HCT116 (cell line): Measurements from ENCODE around the gene NDUFC1. TPM values are rescaled to one million over a fixed set of nuclear protein-coding genes. Genes with fewer than 3 reads are reported as not detected.

Source experiments
- ATAC-seq: fragments of 200-7000 bp; cut with Tn5 transposase; 2 replicates; pipeline ENCODE4 v1.9.1; 2020; ENCODE audit warnings: mild to moderate bottlenecking, moderate library complexity
- BruUV-seq: library from RNA; stranded (reverse); fragments of 400-500 nt; replicated peaks from 2 replicates; lab custom pipeline; 2021; lab: Mats Ljungman, UMichigan
- CTCF ChIA-PET: fragments of 300-600 bp; sonication (Branson Sonifier 250); formaldehyde crosslinking; loops from one replicate; lab custom pipeline; 2021; ENCODE audit warnings: antibody characterized with exemption; lab: Charles Lee
- POLR2A ChIA-PET: fragments of 300-600, 350-600 bp; sonication (Branson Sonifier 250); formaldehyde crosslinking; loops from one replicate; lab custom pipeline; 2021; ENCODE audit warnings: antibody characterized with exemption; lab: Charles Lee
- RAD21 ChIA-PET, 2 experiments: fragments of 300-600 bp; sonication (Branson Sonifier 250); formaldehyde crosslinking; loops; one replicate each; lab custom pipeline; 2023; ENCODE audit warnings: low total read pairs in 2 of 2; ENCODE audit not compliant: uncharacterized antibody in 2 of 2, unreplicated experiment in 2 of 2, low non-redundant PET in 1 of 2; lab: Charles Lee
- DNase-seq: peaks from one replicate; pipeline ENCODE4 v3.0.0-alpha.2; 2010; ENCODE audit warnings: low read depth, low spot score
- H2AFZ ChIP-seq: fragments of 200-600 bp; shearing (Covaris generic), sonication (generic); 2 replicates; pipeline ENCODE4 v1.6.1; 2017; ENCODE audit warnings: low read depth, mixed run types, mixed read lengths, antibody characterized with exemption, low read length; ENCODE audit not compliant: poor library complexity, severe bottlenecking
- H3K27ac ChIP-seq: 2 replicates; pipeline ENCODE4 v1.5.1; 2012; ENCODE audit warnings: low read depth, low read length
- H3K27me3 ChIP-seq: fragments of 200-600 bp; sonication (generic); 2 replicates; pipeline ENCODE4 v1.6.1; 2016; ENCODE audit warnings: mixed run types, low read length, mixed read lengths; ENCODE audit not compliant: insufficient read depth
- H3K36me3 ChIP-seq, 2 experiments: fragments of 200-500 bp in 1 of 2; fragments of 200-600 bp in 1 of 2; sonication (Bioruptor generic) in 1 of 2; sonication (generic) in 1 of 2; 2 replicates each; pipeline versions ENCODE4 v1.5.1 to v1.6.1; 2014 to 2016; ENCODE audit warnings: low read length in 2 of 2, inconsistent platforms in 1 of 2, mixed read lengths in 1 of 2, mixed run types in 1 of 2; ENCODE audit not compliant: insufficient read depth in 2 of 2, control insufficient read depth in 1 of 2
- H3K4me1 ChIP-seq, 2 experiments: fragments of 200-600 bp in 1 of 2; sonication (generic) in 1 of 2; 2 replicates each; pipeline versions ENCODE4 v1.5.1 to v1.6.1; 2012 to 2017; ENCODE audit warnings: low read length in 2 of 2, inconsistent platforms in 1 of 2, mild to moderate bottlenecking in 1 of 2, mixed read lengths in 1 of 2, mixed run types in 1 of 2, moderate library complexity in 1 of 2; ENCODE audit not compliant: insufficient read depth in 2 of 2, control insufficient read depth in 1 of 2
- H3K4me2 ChIP-seq: fragments of 200-600 bp; sonication (generic); 2 replicates; pipeline ENCODE4 v1.6.1; 2017; ENCODE audit warnings: mixed run types, low read length, mixed read lengths
- H3K4me3 ChIP-seq, 2 experiments: fragments of 200-600 bp in 1 of 2; sonication (generic) in 1 of 2; replicated peaks in 1 of 2; 2 replicates each; pipeline ENCODE4 v1.5.1; 2011 to 2016; ENCODE audit warnings: low read length in 2 of 2, control low read depth in 1 of 2, low read depth in 1 of 2, mild to moderate bottlenecking in 1 of 2, mixed read lengths in 1 of 2, mixed run types in 1 of 2
- H3K79me2 ChIP-seq: fragments of 200-600 bp; sonication (generic); 2 replicates; pipeline ENCODE4 v1.6.1; 2017; ENCODE audit warnings: mild to moderate bottlenecking, mixed run types, low read length, moderate library complexity, mixed read lengths; ENCODE audit not compliant: insufficient read depth
- H3K9ac ChIP-seq: fragments of 200-600 bp; sonication (generic); 2 replicates; pipeline ENCODE4 v1.6.1; 2016; ENCODE audit warnings: low read length, mixed read lengths
- H3K9me2 ChIP-seq: fragments of 200-600 bp; sonication (generic), shearing (Covaris generic); 2 replicates; pipeline ENCODE4 v1.6.1; 2017; ENCODE audit warnings: mixed run types, mild to moderate bottlenecking, moderate library complexity; ENCODE audit not compliant: insufficient read depth
- H3K9me3 ChIP-seq, 2 experiments: fragments of 200-500 bp in 1 of 2; fragments of 200-600 bp in 1 of 2; sonication (Bioruptor generic) in 1 of 2; sonication (generic) in 1 of 2; 2 replicates each; pipeline ENCODE4 v1.6.1; 2014 to 2017; ENCODE audit warnings: low read length in 2 of 2, mixed read lengths in 2 of 2, inconsistent platforms in 1 of 2, low read depth in 1 of 2, mild to moderate bottlenecking in 1 of 2, mixed run types in 1 of 2, moderate library complexity in 1 of 2; ENCODE audit not compliant: control insufficient read depth in 1 of 2, insufficient read depth in 1 of 2
- H4K20me1 ChIP-seq: fragments of 200-600 bp; sonication (generic), shearing (Covaris generic); 2 replicates; pipeline ENCODE4 v1.6.1; 2017; ENCODE audit warnings: mixed run types, mild to moderate bottlenecking, moderate library complexity; ENCODE audit not compliant: insufficient read depth
- CBX3 ChIP-seq: IDR thresholded peaks from 2 replicates; pipeline ENCODE4 v1.6.1; 2012; ENCODE audit warnings: low read depth
- EGR1 ChIP-seq: IDR thresholded peaks from 2 replicates; pipeline ENCODE4 v1.6.1; 2012; ENCODE audit warnings: low read depth
- ELF1 ChIP-seq: IDR thresholded peaks from 2 replicates; pipeline ENCODE4 v1.6.1; 2012; ENCODE audit warnings: low read depth, borderline replicate concordance
- EZH2phosphoT487 ChIP-seq: fragments of 200-600 bp; IDR thresholded peaks from 2 replicates; pipeline ENCODE4 v1.6.1; 2018; ENCODE audit warnings: antibody characterized with exemption, borderline replicate concordance
- JUND ChIP-seq: IDR thresholded peaks from 2 replicates; pipeline ENCODE4 v1.6.1; 2012
- POLR2AphosphoS5 ChIP-seq: IDR thresholded peaks from 2 replicates; pipeline ENCODE4 v1.6.1; 2011; ENCODE audit warnings: mild to moderate bottlenecking, low read depth, low read length, moderate library complexity
- SIN3A ChIP-seq: IDR thresholded peaks from 2 replicates; pipeline ENCODE4 v1.6.1; 2012; ENCODE audit warnings: low read depth
- SRF ChIP-seq: IDR thresholded peaks from 2 replicates; pipeline ENCODE4 v1.6.1; 2012; ENCODE audit warnings: low read depth
- YY1 ChIP-seq: IDR thresholded peaks from 2 replicates; pipeline ENCODE4 v1.6.1; 2011; ENCODE audit warnings: low read length, low read depth, moderate library complexity, mild to moderate bottlenecking; ENCODE audit not compliant: insufficient replicate concordance; ENCODE audit errors: extremely low read depth
- ZFX ChIP-seq: fragments of 450-650 bp; IDR thresholded peaks from 2 replicates; pipeline ENCODE4 v1.6.1; 2017
- intact Hi-C: fragments of 100-400 bp; cut with micrococcal nuclease; formaldehyde crosslinking; loops from 2 replicates; pipeline ENCODE4 v1.10.0; 2022
- total RNA-seq: library from RNA; stranded (reverse); gene quantifications from one replicate; pipeline ENCODE4 v1.2.1, GENCODE V29; 2021; ENCODE audit not compliant: unreplicated experiment
- TF ChIP-seq, protein P1 (sequence below): IDR thresholded peaks from 2 replicates; pipeline ENCODE4 v1.6.1; 2012
- TF ChIP-seq, protein P2 (sequence below): IDR thresholded peaks from 2 replicates; pipeline ENCODE4 v1.6.1; 2012
- TF ChIP-seq, protein P3 (sequence below): IDR thresholded peaks from 2 replicates; pipeline ENCODE4 v1.6.1; 2011; ENCODE audit warnings: mild to moderate bottlenecking, low read length, moderate library complexity; ENCODE audit not compliant: insufficient replicate concordance; ENCODE audit errors: extremely low read depth
- TF ChIP-seq, protein P4 (sequence below): IDR thresholded peaks from 2 replicates; pipeline ENCODE4 v1.6.1; 2012; ENCODE audit warnings: low read depth

Gene NDUFC1
- total RNA-seq, 1 experiment from 2014 or later, result 86.9 TPM

DNA sequence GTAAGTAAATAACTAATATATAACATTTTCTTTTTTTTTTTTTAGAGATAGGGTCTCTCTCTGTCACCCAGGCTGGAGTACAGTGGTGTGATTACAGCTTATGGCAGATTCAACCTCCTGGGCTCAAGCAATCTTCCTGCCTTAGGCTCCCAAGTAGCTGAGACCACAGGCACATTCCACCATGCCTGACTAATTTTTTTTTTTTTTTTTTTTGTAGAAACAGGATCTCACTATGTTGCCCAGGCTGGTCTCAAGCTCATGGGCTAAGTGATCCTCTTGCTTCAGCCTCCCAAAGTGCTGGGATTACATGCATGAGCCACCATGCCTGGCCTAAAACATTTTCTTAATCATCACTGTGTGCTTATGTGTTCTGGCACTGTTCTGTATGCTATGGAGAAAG, 55.0 kb downstream of the NDUFC1 start:
- ChIA-PET RAD21 (no interaction called here), CTCF (interaction anchor here (1.3 kb wide), 1 partner anchor 217 kb away, joined by 3 read pairs; no protein-coding TSS in a partner anchor), POLR2A (no interaction called here)
- peaks cover 6 to 23% of the 10 kb centered on the region in 2 experiments; a peak in 3 of 4 replicates for H3K4me1 ChIP-seq
- ATAC-seq (no peak), DNase-seq (no peak)
- H3K9ac ChIP-seq, result no peak overlapping the region
- H2AFZ ChIP-seq, result no peak overlapping the region
- no peak overlapping the region for H3K4me3 ChIP-seq
- H3K36me3 ChIP-seq, result no peaks in the 10 kb centered on the region
- H3K27me3 ChIP-seq, result no peaks in the 10 kb centered on the region
- no peaks in the 10 kb centered on the region for H3K9me2 ChIP-seq
- no peaks in the 10 kb centered on the region for H3K9me3 ChIP-seq
- no peak overlapping the region for H3K27ac ChIP-seq
- BruUV-seq, result no TSS peak
- H4K20me1 ChIP-seq, result no peaks in the 10 kb centered on the region
- no peaks in the 10 kb centered on the region for H3K79me2 ChIP-seq
- intact Hi-C loops, result no loop called here
- TF ChIP-seq, protein P1, sequence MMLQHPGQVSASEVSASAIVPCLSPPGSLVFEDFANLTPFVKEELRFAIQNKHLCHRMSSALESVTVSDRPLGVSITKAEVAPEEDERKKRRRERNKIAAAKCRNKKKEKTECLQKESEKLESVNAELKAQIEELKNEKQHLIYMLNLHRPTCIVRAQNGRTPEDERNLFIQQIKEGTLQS, result no peak
- no peak for TF ChIP-seq EGR1
- TF ChIP-seq, protein P2, sequence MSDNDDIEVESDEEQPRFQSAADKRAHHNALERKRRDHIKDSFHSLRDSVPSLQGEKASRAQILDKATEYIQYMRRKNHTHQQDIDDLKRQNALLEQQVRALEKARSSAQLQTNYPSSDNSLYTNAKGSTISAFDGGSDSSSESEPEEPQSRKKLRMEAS, result no peak
- TF ChIP-seq, protein P3, sequence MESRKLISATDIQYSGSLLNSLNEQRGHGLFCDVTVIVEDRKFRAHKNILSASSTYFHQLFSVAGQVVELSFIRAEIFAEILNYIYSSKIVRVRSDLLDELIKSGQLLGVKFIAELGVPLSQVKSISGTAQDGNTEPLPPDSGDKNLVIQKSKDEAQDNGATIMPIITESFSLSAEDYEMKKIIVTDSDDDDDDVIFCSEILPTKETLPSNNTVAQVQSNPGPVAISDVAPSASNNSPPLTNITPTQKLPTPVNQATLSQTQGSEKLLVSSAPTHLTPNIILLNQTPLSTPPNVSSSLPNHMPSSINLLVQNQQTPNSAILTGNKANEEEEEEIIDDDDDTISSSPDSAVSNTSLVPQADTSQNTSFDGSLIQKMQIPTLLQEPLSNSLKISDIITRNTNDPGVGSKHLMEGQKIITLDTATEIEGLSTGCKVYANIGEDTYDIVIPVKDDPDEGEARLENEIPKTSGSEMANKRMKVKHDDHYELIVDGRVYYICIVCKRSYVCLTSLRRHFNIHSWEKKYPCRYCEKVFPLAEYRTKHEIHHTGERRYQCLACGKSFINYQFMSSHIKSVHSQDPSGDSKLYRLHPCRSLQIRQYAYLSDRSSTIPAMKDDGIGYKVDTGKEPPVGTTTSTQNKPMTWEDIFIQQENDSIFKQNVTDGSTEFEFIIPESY, result no peak
- TF ChIP-seq SRF, result no peak
- no peak for TF ChIP-seq YY1
- TF ChIP-seq, protein P4, sequence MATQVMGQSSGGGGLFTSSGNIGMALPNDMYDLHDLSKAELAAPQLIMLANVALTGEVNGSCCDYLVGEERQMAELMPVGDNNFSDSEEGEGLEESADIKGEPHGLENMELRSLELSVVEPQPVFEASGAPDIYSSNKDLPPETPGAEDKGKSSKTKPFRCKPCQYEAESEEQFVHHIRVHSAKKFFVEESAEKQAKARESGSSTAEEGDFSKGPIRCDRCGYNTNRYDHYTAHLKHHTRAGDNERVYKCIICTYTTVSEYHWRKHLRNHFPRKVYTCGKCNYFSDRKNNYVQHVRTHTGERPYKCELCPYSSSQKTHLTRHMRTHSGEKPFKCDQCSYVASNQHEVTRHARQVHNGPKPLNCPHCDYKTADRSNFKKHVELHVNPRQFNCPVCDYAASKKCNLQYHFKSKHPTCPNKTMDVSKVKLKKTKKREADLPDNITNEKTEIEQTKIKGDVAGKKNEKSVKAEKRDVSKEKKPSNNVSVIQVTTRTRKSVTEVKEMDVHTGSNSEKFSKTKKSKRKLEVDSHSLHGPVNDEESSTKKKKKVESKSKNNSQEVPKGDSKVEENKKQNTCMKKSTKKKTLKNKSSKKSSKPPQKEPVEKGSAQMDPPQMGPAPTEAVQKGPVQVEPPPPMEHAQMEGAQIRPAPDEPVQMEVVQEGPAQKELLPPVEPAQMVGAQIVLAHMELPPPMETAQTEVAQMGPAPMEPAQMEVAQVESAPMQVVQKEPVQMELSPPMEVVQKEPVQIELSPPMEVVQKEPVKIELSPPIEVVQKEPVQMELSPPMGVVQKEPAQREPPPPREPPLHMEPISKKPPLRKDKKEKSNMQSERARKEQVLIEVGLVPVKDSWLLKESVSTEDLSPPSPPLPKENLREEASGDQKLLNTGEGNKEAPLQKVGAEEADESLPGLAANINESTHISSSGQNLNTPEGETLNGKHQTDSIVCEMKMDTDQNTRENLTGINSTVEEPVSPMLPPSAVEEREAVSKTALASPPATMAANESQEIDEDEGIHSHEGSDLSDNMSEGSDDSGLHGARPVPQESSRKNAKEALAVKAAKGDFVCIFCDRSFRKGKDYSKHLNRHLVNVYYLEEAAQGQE, result no peak
- no peak for TF ChIP-seq ZFX
- TF ChIP-seq SIN3A, result no peak
- no peak for TF ChIP-seq POLR2AphosphoS5
- TF ChIP-seq CBX3, result no peak
- TF ChIP-seq ELF1, result no peak
- no peak for TF ChIP-seq JUND
- no peak for TF ChIP-seq EZH2phosphoT487
- TF ChIP-seq, all 23 proteins: peak for 0
- no peak overlapping the region for H3K4me2 ChIP-seq
